ENCODE measurements around the gene ADAMTS16. TPM values are rescaled to one million over a fixed set of nuclear protein-coding genes. Genes with fewer than 3 reads are reported as not detected.

ADAMTS16 gene, protein sequence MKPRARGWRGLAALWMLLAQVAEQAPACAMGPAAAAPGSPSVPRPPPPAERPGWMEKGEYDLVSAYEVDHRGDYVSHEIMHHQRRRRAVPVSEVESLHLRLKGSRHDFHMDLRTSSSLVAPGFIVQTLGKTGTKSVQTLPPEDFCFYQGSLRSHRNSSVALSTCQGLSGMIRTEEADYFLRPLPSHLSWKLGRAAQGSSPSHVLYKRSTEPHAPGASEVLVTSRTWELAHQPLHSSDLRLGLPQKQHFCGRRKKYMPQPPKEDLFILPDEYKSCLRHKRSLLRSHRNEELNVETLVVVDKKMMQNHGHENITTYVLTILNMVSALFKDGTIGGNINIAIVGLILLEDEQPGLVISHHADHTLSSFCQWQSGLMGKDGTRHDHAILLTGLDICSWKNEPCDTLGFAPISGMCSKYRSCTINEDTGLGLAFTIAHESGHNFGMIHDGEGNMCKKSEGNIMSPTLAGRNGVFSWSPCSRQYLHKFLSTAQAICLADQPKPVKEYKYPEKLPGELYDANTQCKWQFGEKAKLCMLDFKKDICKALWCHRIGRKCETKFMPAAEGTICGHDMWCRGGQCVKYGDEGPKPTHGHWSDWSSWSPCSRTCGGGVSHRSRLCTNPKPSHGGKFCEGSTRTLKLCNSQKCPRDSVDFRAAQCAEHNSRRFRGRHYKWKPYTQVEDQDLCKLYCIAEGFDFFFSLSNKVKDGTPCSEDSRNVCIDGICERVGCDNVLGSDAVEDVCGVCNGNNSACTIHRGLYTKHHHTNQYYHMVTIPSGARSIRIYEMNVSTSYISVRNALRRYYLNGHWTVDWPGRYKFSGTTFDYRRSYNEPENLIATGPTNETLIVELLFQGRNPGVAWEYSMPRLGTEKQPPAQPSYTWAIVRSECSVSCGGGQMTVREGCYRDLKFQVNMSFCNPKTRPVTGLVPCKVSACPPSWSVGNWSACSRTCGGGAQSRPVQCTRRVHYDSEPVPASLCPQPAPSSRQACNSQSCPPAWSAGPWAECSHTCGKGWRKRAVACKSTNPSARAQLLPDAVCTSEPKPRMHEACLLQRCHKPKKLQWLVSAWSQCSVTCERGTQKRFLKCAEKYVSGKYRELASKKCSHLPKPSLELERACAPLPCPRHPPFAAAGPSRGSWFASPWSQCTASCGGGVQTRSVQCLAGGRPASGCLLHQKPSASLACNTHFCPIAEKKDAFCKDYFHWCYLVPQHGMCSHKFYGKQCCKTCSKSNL
- not detected for polyA plus RNA-seq (2013, experiment 1 of 2)
- polyA plus RNA-seq (2013, experiment 2 of 2), result not detected

DNA sequence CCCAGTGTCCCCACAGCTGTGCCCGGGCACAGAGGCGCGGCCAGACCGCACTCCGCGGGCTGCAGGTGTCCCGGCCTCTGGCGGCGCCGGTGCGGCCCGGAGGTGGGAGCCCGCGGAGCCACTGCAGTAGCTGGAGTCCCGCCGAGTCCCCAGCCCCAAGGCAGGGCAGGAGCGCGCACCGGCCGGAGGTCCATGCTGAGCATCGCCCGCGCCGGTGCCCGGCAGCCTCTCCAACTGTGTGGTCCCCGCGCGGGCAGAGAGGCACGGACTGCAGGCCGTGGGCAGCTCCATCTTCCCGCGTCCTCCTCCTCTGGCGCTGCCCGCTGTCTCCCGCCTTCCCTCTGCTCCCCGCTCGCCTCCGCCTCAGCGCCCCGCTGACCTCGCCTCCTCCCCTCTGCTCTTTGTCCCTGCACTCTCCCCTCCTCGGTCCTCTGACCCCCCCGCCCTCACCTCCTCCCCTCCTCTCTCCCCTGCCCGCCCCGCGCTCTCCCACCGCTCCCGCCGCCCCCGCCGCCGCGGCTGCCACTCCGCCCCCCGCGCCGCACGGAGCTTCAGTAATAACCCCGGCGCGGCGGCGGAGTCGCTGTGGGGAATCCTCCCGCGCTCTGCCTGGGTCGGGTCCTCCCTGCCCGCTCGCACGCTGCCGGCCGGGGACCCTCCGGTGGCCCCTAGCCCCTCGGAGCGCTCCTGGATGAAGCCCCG, at the start of gene ADAMTS16:
TSS of gene ADAMTS16 (plus strand) at position 554 of the 702 bp plus-strand sequence. CDS start at position 692, 138 bp downstream.
- H3K4me3 ChIP-seq (ENCODE audit: insufficient read depth in 1 of 2, low read depth in 1 of 2, low read length in 2 of 2), result peak within 1 kb of the TSS; percentile 49 to 58
- H2BK120ac ChIP-seq (ENCODE audit: low read depth, low read length), result no peak within 1 kb of the TSS
- H3K4me1 ChIP-seq (ENCODE audit: control insufficient read depth, insufficient read depth, low read depth, low read length), result peaks cover 18% of the 10 kb centered on the region
- H3K4me2 ChIP-seq (ENCODE audit: low read length, poor library complexity, severe bottlenecking), result peak within 1 kb of the TSS; percentile 96
- H3K79me1 ChIP-seq (replicated peaks; ENCODE audit: low read length, poor library complexity, severe bottlenecking), result no peaks in the 10 kb centered on the region
- WGBS, result under 1% methylated on average over 47 of the region's 76 CpGs
- no peak within 1 kb of the TSS for H4K91ac ChIP-seq (ENCODE audit: low read length)
- no peak within 1 kb of the TSS for H2BK15ac ChIP-seq (ENCODE audit: low read depth, poor library complexity, severe bottlenecking)
- peaks cover 0 to 3% of the 10 kb centered on the region in 2 experiments for H3K36me3 ChIP-seq (ENCODE audit: control insufficient read depth in 1 of 2, insufficient read depth in 2 of 2, low read depth in 1 of 2, low read length in 2 of 2)
- no peak within 1 kb of the TSS for H3K27ac ChIP-seq (ENCODE audit: low read length, poor library complexity, severe bottlenecking)
- H3K18ac ChIP-seq (ENCODE audit: low read depth in 1 of 2, low read length in 2 of 2), result no peak within 1 kb of the TSS
- H2AFZ ChIP-seq (ENCODE audit: low read depth, low read length), result no peak within 1 kb of the TSS
- H3K27me3 ChIP-seq (ENCODE audit: control insufficient read depth in 1 of 2, insufficient read depth in 1 of 2, low read length in 2 of 2), result peaks cover 18 to 32% of the 10 kb centered on the region in 2 experiments
- H3K4ac ChIP-seq (ENCODE audit: low read depth in 1 of 2, low read length in 2 of 2), result no peak within 1 kb of the TSS
- no peak within 1 kb of the TSS for H4K8ac ChIP-seq (ENCODE audit: low read length)
- no peaks in the 10 kb centered on the region for H3K9me3 ChIP-seq (ENCODE audit: control insufficient read depth, low read length)
- no peak within 1 kb of the TSS for H2BK12ac ChIP-seq (ENCODE audit: low read length in 2 of 2)
- H2BK5ac ChIP-seq (ENCODE audit: low read depth, low read length, poor library complexity, severe bottlenecking), result no peak within 1 kb of the TSS
- no peak for DNase-seq
- no peak within 1 kb of the TSS for H3K14ac ChIP-seq (ENCODE audit: low read length in 2 of 2)
- H3K23ac ChIP-seq (ENCODE audit: low read length in 2 of 2), result peak within 1 kb of the TSS in 1 of 2 experiments; percentile 1
- H3K9ac ChIP-seq (ENCODE audit: low read length), result no peak within 1 kb of the TSS
- H2AK5ac ChIP-seq (ENCODE audit: low read length, severe bottlenecking), result no peak within 1 kb of the TSS

DNA sequence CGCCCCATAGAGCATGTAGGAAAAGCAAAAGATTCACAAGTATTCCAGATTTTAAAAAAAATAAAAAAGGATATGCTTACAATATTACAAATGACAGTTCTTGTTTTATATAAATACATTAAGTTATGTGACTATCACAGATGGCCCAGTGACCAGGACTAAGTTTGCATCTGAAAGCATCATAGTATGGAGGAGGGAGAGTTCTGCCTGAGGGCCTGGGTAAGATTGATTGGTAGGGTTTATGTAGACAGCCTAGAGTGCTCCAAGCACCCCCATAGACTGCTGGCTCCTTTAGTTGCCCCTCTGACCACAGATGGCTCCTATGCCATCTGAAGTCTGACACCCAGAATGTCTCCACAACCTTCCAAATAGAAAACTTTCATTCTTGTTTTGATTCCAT, 48.0 kb upstream of the ADAMTS16 start:
- no peak overlapping the region for H2AK5ac ChIP-seq (ENCODE audit: low read length, severe bottlenecking)
- no peak overlapping the region for H3K27ac ChIP-seq (ENCODE audit: low read length, poor library complexity, severe bottlenecking)
- no peaks in the 10 kb centered on the region for H3K79me1 ChIP-seq (replicated peaks; ENCODE audit: low read length, poor library complexity, severe bottlenecking)
- no peak overlapping the region for H4K8ac ChIP-seq (ENCODE audit: low read length)
- no peak overlapping the region for H3K4me3 ChIP-seq (ENCODE audit: insufficient read depth in 1 of 2, low read depth in 1 of 2, low read length in 2 of 2)
- H3K4me1 ChIP-seq (ENCODE audit: control insufficient read depth, insufficient read depth, low read depth, low read length), result no peaks in the 10 kb centered on the region
- H3K14ac ChIP-seq (ENCODE audit: low read length in 2 of 2), result no peak overlapping the region
- H3K18ac ChIP-seq (ENCODE audit: low read depth in 1 of 2, low read length in 2 of 2), result no peak overlapping the region
- H2AFZ ChIP-seq (ENCODE audit: low read depth, low read length), result no peak overlapping the region
- H3K23ac ChIP-seq (ENCODE audit: low read length in 2 of 2), result no peak overlapping the region
- peaks cover 5% of the 10 kb centered on the region for H3K9me3 ChIP-seq (ENCODE audit: control insufficient read depth, low read length)
- no peak for DNase-seq
- H3K36me3 ChIP-seq (ENCODE audit: control insufficient read depth in 1 of 2, insufficient read depth in 2 of 2, low read depth in 1 of 2, low read length in 2 of 2), result no peaks in the 10 kb centered on the region
- H2BK15ac ChIP-seq (ENCODE audit: low read depth, poor library complexity, severe bottlenecking), result no peak overlapping the region
- H2BK12ac ChIP-seq (ENCODE audit: low read length in 2 of 2), result no peak overlapping the region
- H3K9ac ChIP-seq (ENCODE audit: low read length), result no peak overlapping the region
- H2BK120ac ChIP-seq (ENCODE audit: low read depth, low read length), result no peak overlapping the region
- H4K91ac ChIP-seq (ENCODE audit: low read length), result no peak overlapping the region
- no peak overlapping the region for H3K4ac ChIP-seq (ENCODE audit: low read depth in 1 of 2, low read length in 2 of 2)
- no peak overlapping the region for H3K4me2 ChIP-seq (ENCODE audit: low read length, poor library complexity, severe bottlenecking)
- no CpG with 5 or more reads among the region's 1 CpG for WGBS
- no peak overlapping the region for H2BK5ac ChIP-seq (ENCODE audit: low read depth, low read length, poor library complexity, severe bottlenecking)
- H3K27me3 ChIP-seq (ENCODE audit: control insufficient read depth in 1 of 2, insufficient read depth in 1 of 2, low read length in 2 of 2), result peaks cover 0 to 4% of the 10 kb centered on the region in 2 experiments

DNA sequence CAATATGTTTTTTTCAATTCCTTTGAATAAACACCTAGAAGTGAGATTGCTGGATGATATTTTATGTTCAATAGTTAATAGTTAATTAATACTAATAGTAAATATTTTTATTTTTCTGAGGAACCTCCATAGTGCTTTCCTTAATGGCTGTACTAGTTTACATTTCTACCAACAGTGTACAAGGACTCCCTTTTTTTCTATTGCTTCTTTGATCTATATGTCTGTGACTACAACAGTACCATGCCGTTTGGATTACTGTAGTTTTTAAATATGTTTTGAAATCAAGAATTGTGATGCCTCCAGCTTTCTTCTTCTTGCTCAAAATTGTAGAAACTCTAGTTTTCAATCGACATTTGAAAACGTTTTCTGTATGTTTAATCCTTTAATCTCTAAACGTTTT, 39.5 kb upstream of the ADAMTS16 start:
- DNase-seq, result no peak
- H3K27ac ChIP-seq (ENCODE audit: low read length, poor library complexity, severe bottlenecking), result no peak overlapping the region

More for the DNA sequence above, 39.5 kb upstream of the ADAMTS16 start:
- H2BK12ac ChIP-seq (ENCODE audit: low read length in 2 of 2), result no peak overlapping the region
- H3K4me3 ChIP-seq (ENCODE audit: insufficient read depth in 1 of 2, low read depth in 1 of 2, low read length in 2 of 2), result no peak overlapping the region
- H4K8ac ChIP-seq (ENCODE audit: low read length), result no peak overlapping the region
- H4K91ac ChIP-seq (ENCODE audit: low read length), result no peak overlapping the region
- no peak overlapping the region for H3K9ac ChIP-seq (ENCODE audit: low read length)
- peaks cover 7% of the 10 kb centered on the region for H3K9me3 ChIP-seq (ENCODE audit: control insufficient read depth, low read length)
- H3K4me1 ChIP-seq (ENCODE audit: control insufficient read depth, insufficient read depth, low read depth, low read length), result no peaks in the 10 kb centered on the region
- no peak overlapping the region for H3K23ac ChIP-seq (ENCODE audit: low read length in 2 of 2)
- H2BK5ac ChIP-seq (ENCODE audit: low read depth, low read length, poor library complexity, severe bottlenecking), result no peak overlapping the region
- H3K4ac ChIP-seq (ENCODE audit: low read depth in 1 of 2, low read length in 2 of 2), result no peak overlapping the region
- no peak overlapping the region for H2BK15ac ChIP-seq (ENCODE audit: low read depth, poor library complexity, severe bottlenecking)
- peaks cover under 1 to 4% of the 10 kb centered on the region in 2 experiments for H3K27me3 ChIP-seq (ENCODE audit: control insufficient read depth in 1 of 2, insufficient read depth in 1 of 2, low read length in 2 of 2)
- H3K79me1 ChIP-seq (replicated peaks; ENCODE audit: low read length, poor library complexity, severe bottlenecking), result no peaks in the 10 kb centered on the region
- no peak overlapping the region for H3K18ac ChIP-seq (ENCODE audit: low read depth in 1 of 2, low read length in 2 of 2)
- H2AK5ac ChIP-seq (ENCODE audit: low read length, severe bottlenecking), result no peak overlapping the region
- H2AFZ ChIP-seq (ENCODE audit: low read depth, low read length), result no peak overlapping the region
- no peaks in the 10 kb centered on the region for H3K36me3 ChIP-seq (ENCODE audit: control insufficient read depth in 1 of 2, insufficient read depth in 2 of 2, low read depth in 1 of 2, low read length in 2 of 2)
- WGBS, result 53% methylated on average over 2 of the region's 4 CpGs
- no peak overlapping the region for H2BK120ac ChIP-seq (ENCODE audit: low read depth, low read length)
- H3K14ac ChIP-seq (ENCODE audit: low read length in 2 of 2), result no peak overlapping the region
- no peak overlapping the region for H3K4me2 ChIP-seq (ENCODE audit: low read length, poor library complexity, severe bottlenecking)

Measured in mesenchymal stem cell (in vitro differentiated cells and primary cell).